Bone marrow (tissue), 2 donors: ENCODE measurements around the gene SURF4.
"Not testable (repeated sequence)": the region's sequence is repeated elsewhere in the genome, so short reads cannot be mapped to it uniquely, and the experiment has no call there.

Source experiments
- DNase-seq, 2 donors: peaks; one replicate each; lab custom pipeline; 2025; lab: John Stamatoyannopoulos, UW

Gene SURF4

GRCh38 chr9:133334161-133334560 is 41.7 kb downstream of the SURF4 start:
- no peak for DNase-seq

GRCh38 chr9:133333566-133333965 is 42.3 kb downstream of the SURF4 start:
- DNase-seq = no peak

DNA sequence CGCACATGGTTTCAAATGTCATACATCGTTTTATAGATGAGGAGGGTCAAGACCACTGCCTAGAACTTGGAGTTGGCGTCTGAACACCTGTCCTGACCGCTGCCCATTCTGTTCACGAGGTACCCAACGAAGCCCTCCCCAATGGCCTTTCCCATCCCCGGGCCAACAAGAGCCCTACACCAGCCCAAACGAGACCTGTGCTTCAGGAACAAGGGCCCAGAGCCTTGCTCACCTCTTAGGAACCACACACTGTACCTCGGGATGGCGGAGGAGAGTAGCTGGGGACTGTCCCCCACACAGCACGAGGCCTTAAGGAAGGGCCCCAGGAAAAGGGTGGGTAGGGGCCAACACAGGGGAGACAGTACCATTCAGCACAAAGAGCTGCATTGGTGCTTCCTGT is 42.8 kb downstream of the SURF4 start:
- no peak for DNase-seq

DNA sequence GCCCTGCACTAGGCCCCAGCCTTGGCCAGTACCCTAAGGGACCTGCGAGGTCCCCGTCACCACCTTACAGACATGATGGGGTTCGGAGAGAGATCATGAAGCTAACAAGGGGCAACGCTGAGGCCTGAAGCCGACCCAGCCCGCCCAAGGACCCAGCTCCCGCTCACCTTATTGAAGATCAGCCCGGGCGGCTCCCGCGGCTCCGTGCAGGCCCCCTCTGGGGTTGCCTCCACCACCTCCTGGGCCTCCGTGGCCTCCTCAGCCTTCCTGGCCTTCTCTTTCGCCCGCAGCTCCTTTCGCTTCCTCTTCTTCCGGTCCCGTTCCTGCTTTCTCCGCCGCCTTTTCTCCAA is 43.5 kb downstream of the SURF4 start:
- DNase-seq = no peak

GRCh38 chr9:133331641-133332380 is 44.0 kb downstream of the SURF4 start:
- no peak for DNase-seq

DNA sequence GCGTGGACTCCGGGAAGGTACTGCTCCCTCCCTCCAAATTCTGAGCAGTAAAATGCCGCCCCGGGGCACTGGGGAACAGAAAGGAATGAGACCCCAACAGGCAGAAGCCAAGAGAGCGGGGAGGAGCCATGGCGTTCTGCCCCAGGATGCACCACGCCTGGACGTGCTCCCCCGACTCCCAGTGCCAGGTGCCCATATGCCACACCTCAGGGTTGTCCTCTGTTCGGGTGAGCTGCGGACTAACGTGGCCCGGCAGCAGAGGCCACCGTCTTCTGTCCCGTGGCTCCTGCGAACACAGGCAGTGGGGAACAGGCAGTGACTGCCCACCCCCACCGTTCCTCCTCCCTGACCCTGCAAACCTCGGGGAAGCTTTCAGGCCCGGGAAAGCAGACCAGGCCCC is 44.6 kb downstream of the SURF4 start:
- DNase-seq = no peak

DNA sequence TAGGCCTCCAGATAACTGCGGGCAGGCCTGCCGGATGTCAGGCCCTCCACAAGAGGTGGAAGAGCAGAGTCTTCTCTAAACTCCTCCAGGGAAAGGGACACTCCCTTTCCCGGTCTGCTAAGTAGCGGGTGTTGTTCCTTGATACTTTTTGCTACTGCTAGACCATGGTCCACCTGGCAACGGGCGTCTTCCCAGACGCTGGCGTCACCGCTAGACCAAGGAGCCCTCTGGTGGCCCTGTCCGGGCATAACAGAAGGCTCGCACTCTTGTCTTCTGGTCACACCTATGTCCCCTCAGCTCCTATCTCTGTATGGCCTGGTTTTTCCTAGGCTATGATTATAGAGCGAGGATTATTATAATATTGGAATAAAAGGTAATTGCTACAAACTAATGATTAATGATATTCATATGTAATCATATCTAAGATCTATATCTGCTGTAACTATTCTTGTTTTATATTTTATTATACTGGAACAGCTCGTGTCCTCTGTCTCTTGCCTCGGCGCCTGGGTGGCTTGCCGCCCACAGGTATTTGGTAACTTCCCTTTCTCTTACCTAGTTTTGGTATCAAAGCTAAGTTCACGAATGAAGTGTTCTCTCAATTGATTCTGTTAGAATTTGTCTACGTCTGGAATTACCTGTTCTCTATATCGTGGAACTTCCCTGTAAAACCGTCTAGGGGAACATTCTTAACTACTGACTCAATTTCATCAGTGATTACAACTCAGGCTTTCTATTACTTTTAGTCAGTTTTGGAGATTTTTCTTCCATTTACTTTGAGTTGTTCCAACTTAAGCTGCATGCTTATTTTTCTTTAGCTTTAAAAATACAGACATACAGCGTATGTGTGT is 46.3 kb downstream of the SURF4 start:
- not testable (repeated sequence) for DNase-seq

DNA sequence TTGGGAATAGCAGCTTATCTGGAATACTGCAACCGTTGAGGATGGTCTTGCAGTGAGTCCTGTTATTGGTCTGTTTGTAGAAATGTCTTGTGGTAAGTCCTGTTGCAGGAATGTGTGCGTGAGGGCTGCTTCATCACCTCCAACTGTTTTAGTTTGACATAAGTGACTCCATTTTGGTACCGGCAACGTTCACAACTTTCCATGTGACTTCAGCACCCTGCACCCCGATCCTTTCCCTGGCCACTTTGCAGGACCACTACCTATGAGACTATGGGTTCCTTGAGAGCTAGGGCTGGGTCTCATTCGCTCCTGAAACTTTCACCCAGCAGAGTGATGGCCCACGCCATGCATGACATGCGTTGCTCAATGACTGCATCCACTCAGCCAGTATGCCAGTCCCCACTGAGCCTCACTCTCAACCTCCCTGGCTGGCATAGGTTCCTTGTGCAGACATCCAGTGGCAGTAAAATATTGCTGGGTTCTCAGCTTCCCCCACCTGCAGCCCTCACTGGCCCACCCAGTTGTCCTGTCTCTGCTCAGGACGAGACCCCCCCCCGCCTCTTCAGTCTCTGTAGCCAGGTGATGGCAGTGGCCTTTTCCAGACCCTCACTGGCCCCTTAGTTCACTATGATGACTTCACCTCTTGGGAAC is 47.9 kb downstream of the SURF4 start:
- DNase-seq = no peak

- not testable (repeated sequence) for DNase-seq
Measured at GRCh38 chr9:133327021-133327420, 48.8 kb downstream of the SURF4 start.

DNA sequence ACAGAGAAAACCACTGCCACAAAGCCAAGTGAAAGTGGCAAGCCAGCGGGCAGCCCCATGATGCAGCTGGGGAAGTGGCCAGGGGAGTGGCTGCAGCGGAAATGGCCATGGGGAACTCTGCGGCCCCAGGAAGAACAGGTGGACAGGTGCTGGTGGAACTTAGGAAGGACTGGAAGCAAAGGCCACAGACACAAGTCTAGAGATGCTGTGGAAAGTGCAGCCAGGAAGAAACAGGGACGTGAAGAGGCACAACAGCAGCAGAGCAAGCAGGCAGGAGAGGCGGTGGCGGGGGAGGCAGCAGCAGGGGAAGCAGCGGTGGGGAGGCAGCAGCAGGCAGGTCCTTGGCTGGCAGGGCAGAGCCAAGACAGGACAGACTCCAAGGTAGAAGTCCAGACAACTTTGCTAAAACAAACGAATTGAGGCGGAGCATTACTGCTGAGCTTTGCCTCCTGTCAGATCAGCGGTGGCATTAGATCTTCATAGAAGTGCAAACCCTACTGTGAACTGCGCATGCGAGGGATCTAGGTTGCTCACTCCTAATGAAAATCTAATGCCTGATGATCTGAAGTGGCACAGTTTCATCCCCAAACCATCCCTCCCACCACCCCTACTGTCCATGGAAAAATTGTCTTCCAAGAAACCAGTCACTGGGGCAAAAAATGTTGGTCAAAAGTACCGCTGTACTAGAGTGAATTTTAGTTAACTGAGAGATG is 51.7 kb downstream of the SURF4 start:
- DNase-seq = no peak

DNA sequence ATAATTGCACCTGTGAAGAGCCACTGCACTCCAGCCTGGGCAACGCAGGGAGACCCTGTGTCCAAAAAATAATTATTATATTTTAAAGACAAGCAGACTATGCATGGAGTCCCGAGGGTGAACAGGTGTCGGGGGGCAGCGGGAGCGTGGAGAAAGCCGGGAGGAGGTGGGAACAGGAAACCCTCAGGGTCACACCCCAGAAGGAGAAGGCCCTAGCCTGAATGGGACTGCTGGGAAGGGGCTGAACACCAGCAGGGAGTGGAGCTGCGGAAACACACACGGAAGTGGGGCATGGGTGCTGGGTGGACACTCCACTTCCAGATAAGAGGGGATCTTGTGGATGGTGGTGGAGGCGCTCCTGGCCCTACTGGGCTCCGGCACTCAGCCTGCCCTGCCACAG is 52.6 kb downstream of the SURF4 start:
- DNase-seq = no peak

- no peak for DNase-seq
Measured at GRCh38 chr9:133322701-133323100, 53.2 kb downstream of the SURF4 start.

- DNase-seq = no peak
Measured at GRCh38 chr9:133321411-133321935, 54.4 kb downstream of the SURF4 start.

DNA sequence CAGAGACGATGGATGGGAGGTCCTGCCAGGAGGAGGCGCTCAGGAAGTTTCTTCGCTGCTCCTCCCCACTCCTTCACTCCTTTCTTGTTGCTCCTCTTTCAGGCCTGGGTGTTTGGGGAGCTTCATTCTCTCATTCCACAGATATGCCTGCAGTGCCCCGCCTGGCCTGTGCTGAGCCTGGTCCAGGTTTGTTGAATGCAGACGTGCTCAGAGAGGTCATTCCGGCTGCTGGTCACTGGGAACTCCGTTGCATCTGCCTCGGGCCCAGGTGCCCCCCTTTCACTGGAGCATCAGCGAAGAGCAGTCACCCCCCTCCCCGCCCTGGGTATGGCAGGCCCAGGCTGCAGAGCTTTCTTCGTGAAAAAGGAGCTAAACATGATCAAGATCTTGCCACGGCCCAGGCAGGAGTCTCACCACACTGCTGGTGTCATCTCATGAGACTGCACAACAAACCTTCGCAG is 55.4 kb downstream of the SURF4 start:
- no peak for DNase-seq

DNA sequence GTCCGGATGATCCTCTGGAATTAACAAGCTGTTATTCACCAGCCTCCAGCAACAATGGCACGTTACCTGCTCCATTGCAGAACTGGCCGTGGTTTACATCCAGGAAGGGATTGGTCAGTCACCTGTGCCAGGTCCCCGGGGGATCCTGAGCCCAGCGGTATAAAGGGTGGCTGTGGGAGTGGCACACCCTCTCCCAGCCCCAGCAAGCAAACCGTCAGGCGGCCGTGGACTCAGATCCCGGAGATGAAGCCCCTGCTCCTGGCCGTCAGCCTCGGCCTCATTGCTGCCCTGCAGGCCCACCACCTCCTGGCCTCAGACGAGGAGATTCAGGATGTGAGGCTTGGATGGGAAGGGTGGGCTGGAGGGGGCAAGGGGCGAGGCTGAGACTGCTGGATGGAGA is 58.3 kb downstream of the SURF4 start:
- not testable (repeated sequence) for DNase-seq

GRCh38 chr9:133315997-133316396 is 59.9 kb downstream of the SURF4 start:
- DNase-seq = no peak
